ENCODE data around the gene C1orf198.
A peak's percentile ranks its signal among the peaks of the same experiment; 100 is the strongest.

C1orf198 gene

GRCh38 chr1:230868736-230869385 lies 540 bp upstream of the C1orf198 start:
- peak; percentile 31 for DNase-seq (ENCODE audit: low read depth)
- peak overlapping the region; percentile 59 for H3K4me3 ChIP-seq (ENCODE audit: low read depth, low read length)
- TF ChIP-seq CTCF (IDR thresholded peaks at IDR 0.05; ENCODE audit: insufficient read depth, low read depth, low read length, missing control alignments), result no peak

- peak overlapping the region; percentile 78 for H3K4me3 ChIP-seq (ENCODE audit: low read depth, low read length)
- DNase-seq (ENCODE audit: low read depth), result no peak
- no peak for TF ChIP-seq CTCF (IDR thresholded peaks at IDR 0.05; ENCODE audit: insufficient read depth, low read depth, low read length, missing control alignments)
Observed at GRCh38 chr1:230867101-230867902, 1.0 kb downstream of the C1orf198 start.

- no peak overlapping the region for H3K4me3 ChIP-seq (ENCODE audit: low read depth, low read length)
- no peak for DNase-seq (ENCODE audit: low read depth)
- no peak for TF ChIP-seq CTCF (IDR thresholded peaks at IDR 0.05; ENCODE audit: insufficient read depth, low read depth, low read length, missing control alignments)
Observed at GRCh38 chr1:230866171-230867070, 1.9 kb downstream of the C1orf198 start.

- TF ChIP-seq CTCF (IDR thresholded peaks at IDR 0.05; ENCODE audit: insufficient read depth, low read depth, low read length, missing control alignments), result no peak
- no peak for DNase-seq (ENCODE audit: low read depth)
- no peak overlapping the region for H3K4me3 ChIP-seq (ENCODE audit: low read depth, low read length)
Observed at GRCh38 chr1:230865062-230865817, 3.1 kb downstream of the C1orf198 start.

GRCh38 chr1:230864441-230864840 lies 3.9 kb downstream of the C1orf198 start:
- no peak for DNase-seq (ENCODE audit: low read depth)
- TF ChIP-seq CTCF (IDR thresholded peaks at IDR 0.05; ENCODE audit: insufficient read depth, low read depth, low read length, missing control alignments), result no peak
- H3K4me3 ChIP-seq (ENCODE audit: low read depth, low read length), result no peak overlapping the region

- no peak for DNase-seq (ENCODE audit: low read depth)
- H3K4me3 ChIP-seq (ENCODE audit: low read depth, low read length), result no peak overlapping the region
- no peak for TF ChIP-seq CTCF (IDR thresholded peaks at IDR 0.05; ENCODE audit: insufficient read depth, low read depth, low read length, missing control alignments)
Observed at GRCh38 chr1:230863449-230863848, 4.9 kb downstream of the C1orf198 start.
